Inflammatory macrophage (primary cell): ENCODE data around the gene BTN1A1.
"Not testable (repeated sequence)": the region's sequence is repeated elsewhere in the genome, so short reads cannot be mapped to it uniquely, and the experiment has no call there.

Source experiments
- DNase-seq, 2 donors: peaks; one replicate each; pipeline ENCODE4 v3.0.0-alpha.2; 2020 to 2022

The BTN1A1 gene

DNA sequence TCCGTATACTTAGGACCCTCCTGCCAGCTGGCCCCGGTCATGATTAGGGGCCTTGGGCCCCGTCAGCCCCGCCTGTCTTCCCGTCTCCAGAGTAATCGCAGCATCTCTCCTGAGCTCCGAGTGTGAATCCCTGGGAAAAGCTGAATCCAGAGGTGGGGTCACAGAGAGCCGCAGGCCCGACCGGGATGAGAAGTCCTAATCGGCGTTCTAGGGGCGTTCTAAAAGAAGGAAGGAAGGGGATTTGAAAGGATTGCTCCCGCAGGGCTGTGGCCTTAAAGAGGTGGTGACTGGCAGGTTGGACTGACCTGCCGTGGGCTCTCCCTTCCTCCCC, 38.4 kb downstream of the BTN1A1 start:
- no peak for DNase-seq

DNA sequence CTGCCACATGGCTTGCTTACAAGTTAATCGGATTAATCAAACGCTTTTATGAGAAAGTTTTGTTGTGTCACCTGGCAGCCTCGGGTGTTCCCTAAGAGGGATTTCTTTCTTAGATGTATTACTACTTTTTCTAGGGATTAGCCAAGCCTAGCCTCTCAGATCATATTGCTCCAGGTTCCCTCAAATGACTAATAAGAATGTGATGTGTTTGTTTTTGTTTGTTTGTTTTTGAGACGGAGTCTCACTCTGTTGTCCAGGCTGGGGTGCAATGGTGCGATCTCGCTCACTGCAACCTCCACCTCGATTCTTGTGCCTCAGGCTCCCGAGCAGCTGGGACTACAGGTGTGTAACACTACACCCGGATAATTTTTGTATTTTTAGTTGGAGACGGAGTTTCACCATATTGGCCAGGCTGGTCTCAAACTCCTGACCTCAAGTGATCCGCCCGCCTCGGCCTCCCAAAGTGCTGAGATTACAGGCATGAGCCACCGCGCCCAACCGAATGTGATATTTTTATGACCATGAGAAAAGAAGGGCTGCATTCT, 39.0 kb downstream of the BTN1A1 start:
- no peak for DNase-seq

DNA sequence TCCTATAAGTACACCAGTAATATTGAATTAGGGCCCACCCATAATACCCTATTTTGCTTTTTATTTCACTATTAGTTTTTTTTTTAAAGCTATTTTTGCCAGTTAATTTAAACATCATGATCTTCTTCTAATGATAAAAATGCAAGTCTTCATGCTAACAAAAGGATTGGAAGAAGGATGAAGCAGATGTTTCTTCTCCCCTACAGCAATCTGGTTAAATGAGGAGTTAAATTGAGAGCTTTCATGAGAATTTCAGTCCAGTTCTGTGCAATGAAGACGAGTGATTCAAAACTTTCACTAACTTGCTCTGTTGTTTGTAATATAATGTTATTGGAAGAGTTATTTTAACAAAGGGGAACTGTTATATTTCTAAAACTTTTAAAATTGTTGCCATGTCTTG, 41.5 kb downstream of the BTN1A1 start:
- no peak for DNase-seq

DNA sequence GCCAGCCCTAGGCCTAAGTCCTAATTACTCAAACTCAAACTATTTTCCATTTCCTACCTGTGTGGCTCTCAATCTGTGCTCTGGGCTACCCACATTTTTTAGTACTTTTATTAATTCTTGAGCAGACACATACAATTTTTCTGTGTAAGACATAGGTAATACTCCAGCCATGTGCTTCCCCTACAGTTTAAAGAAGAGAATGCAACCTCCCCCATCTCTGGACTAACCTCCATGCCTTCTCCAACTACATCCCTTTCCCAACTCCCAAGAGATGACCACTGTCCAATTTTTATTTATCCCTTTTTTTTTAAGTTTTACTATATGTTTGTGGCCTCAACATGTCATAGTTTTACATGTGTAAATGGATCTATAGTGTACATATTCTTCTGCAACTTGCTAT, 43.9 kb downstream of the BTN1A1 start:
- DNase-seq, result peak in 1 of 2 donors; percentile 16

DNA sequence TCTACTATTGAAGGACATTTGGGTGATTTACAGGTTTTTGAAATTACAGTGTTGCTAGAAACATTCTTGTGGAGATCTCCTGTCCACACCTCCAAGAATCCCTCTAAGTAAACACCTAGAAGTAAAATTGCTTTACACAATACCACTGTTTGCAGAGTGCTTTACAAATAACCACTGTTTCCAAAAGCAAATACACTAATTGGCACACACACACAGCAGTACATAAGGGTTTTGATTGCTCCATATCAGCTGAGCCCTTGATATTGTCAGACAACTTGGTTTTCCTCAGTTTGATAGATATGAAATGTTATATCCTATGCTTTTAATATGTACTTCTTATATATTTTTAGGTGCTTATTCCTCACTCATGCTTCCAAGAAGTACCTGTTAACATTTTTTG, 44.4 kb downstream of the BTN1A1 start:
- no peak for DNase-seq

DNA sequence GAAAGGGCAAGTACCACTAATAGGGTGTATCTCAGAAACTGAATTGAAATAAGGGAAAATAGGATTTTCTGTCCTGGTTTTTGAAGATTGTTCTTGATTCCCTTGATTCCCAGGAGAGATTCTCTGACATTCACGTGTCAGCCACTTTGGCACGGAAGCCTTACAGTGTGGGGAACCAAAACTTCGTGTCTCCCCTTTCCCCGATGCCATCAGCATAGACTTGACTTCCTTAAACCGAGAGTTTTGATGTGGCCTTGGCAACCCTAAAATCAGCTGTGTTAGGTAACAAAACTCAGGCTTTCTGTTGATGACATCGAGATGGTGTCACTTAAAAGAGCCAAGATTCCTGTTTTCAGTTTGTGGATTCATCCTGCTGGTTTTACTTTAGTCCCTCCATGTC, 45.5 kb downstream of the BTN1A1 start:
- DNase-seq, result peak; percentile 82 to 85

DNA sequence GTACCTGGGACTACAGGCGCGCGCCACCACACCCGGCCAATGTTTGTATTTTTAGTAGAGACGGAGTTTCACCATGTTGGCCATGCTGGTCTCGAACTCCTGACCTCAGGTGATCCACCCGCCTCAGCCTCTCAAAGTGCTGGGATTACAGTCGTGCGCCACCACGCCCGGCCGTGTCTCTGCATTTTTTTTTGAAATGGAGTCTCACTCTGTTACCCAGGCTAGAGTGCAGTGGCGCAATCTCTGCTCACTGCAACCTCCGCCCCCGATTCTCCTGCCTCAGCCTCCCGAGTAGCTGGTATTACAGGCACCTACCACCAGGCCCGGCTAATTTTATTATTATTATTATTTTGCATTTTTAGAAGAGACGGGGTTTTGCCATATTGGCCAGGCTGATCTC, 47.3 kb downstream of the BTN1A1 start:
- not testable (repeated sequence) for DNase-seq

DNA sequence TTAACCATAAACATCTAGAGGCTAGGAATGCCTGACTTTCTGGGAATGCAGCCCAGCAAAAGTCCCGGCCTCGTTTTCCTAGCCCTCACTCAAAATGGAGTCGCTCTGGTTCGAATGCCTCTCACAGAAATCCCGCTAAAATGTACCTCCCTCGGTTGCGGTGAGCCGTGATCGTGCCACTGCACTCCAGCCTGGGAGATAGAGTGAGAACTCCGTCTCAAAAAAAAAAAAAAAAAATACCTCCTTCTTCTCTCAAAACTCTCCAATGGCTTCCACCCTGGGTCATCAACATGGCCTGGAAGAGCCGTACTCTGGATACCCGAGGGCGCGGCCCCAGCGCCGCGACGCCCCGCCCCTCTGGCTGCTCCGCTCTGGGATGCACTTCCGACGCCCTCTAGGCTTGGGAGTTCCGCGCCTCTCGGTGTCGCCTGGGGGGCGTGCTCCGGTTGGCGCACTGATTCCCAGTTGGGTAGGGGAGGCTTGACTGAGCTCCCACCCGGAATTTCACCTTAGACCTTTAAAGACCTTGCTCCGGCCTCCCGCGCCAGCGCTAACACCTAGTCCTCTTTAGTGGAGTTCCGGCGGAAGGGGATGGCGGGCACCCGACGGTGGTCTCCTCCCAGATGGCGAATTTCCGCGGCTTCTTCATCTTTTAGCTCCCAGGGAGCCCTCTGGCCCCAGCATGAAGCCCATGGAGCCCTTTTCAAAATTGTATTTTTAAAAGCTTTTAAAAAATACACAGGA, 50.3 kb downstream of the BTN1A1 start:
- DNase-seq, result peak; percentile 54 to 72

DNA sequence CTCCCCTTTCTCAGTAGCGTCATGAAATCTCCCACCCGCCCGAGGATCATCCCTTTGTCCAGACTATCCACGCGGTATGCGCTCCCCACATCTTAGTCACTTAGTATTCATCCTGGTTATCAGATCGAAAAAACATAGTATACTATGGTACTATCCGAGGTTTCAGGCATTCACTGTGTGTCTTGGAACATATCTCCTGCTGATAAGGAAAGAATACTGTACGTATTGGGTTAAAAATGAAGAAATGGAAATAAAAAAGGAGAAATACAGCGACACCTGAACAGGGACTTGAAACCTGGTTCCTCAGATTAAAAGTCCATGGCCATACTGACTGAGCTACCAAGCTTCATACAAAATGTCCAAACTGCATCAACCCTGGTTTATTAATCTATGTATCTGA, 52.1 kb downstream of the BTN1A1 start:
- DNase-seq, result no peak

DNA sequence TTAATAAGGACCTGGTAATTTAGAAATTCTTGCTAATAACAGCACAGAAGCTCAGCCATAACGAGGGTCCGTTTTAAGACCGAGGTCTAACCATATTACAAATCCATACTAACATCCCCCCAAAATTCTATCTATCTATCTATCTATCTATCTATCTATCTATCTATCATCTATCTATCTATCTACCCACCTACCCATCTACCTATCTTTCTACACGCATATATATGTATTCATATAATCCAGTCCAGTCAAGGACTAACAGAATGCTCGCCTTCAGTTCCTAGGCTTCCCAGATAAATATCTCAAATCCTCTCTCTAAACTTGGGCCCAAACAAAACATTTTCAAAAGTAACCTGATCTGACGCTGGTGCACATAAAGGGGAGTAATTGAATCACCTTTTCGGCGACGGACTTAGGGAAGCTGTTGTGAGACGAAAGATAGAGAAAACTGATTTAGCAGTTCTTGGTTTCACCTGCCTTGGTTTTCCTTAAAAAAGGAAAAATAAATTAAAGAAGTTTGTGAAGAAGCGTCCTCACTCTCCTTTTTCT, 52.6 kb downstream of the BTN1A1 start:
- no peak for DNase-seq

DNA sequence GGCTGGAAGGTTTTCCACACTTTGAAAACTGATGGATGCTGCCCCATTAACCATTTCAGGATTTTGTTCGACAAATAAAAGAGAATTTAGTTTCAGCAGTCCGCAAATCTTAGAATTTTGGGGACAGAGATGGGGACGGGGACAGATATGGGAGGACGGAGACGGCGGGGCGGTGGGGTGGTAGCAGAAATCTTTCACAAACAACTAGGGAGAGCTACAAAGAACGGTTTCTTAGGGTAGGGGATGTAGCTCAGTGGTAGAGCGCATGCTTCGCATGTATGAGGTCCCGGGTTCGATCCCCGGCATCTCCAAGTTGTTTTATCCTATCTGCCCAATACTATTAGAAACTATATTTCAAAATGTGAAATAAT, 53.1 kb downstream of the BTN1A1 start:
- DNase-seq, result peak; percentile 79 to 82

DNA sequence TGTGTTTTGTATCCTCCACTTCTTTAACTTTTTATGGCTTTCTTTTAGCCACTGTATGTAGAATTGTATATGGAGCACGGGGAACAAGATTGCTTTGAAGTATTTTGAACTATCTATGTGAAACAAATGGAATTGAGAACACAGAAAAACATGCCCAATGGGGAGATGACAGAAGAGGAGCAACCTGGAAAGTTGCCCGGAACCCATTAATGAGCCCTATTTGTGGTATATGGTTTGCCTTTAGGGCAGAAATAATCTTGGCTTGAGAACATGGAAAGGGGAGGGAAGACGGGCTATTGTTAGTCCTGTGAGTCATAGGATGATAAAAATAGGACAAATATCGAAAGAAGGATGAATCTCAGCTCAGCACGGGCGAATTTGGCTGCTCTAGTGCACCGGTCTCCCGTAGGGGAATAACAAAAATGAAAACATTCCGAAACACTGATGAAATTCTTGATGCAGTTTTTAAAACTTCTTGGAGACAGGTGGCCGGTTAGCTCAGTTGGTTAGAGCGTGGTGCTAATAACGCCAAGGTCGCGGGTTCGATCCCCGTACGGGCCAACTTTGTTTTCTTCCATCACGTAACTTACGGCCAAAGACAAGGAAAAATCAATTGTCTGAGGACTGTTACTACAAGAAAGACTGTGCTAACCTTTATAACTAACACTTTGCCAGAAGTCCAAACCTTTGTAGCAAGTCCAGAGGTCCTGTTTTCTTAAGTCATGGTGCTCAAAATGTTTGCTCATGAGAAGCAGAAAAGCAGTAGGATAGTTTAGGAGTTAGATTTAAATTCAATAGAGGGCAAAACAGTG, 53.7 kb downstream of the BTN1A1 start:
- DNase-seq, result peak; percentile 85 to 87

DNA sequence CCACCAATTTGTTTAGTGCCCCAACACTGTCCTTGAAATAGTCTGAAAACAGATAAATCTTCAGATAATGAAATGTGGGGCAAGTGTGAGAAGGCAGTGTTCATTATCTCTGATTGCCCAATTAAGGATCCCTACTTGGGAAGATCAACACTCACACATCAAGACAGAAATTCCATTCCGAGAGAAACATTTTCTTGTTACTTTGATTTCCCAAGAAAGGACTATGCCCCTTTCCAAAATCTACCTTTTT, 54.3 kb downstream of the BTN1A1 start:
- no peak for DNase-seq

DNA sequence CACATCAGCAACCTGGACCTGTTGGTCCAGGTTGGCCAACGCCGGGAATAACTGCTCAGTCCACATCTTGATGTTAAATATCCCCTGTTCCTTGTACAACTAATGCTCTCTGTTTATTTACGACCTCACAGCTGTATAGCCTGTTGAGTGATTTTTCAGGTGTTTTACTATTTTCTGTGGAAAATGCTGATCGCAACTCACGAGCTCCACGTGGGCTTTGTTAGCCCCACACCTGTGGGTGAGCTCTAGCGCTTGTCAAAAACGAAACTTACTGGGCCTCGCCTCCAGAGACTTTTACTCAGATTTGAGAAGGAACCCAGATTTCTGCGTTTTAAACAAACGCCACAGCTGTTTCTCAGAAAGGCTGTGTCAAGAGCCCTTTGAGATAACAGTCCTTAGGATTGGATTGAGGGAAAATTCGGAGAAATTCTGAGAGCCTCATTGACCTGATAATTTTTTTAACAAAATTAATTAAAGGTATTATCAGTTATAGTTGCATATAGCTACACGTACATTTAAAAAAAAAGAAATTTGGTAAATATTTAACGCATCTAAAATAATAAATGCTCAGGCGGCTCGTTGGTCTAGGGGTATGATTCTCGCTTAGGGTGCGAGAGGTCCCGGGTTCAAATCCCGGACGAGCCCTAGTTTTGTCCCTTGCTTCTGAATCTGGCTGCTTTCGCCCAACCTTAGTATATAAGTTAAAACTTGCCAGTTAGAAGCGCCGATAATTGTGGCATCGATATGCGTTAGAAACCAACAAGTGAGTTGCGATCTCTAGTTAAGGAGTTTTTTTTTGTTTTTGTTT, 54.8 kb downstream of the BTN1A1 start:
- DNase-seq, result peak; percentile 61 to 70

DNA sequence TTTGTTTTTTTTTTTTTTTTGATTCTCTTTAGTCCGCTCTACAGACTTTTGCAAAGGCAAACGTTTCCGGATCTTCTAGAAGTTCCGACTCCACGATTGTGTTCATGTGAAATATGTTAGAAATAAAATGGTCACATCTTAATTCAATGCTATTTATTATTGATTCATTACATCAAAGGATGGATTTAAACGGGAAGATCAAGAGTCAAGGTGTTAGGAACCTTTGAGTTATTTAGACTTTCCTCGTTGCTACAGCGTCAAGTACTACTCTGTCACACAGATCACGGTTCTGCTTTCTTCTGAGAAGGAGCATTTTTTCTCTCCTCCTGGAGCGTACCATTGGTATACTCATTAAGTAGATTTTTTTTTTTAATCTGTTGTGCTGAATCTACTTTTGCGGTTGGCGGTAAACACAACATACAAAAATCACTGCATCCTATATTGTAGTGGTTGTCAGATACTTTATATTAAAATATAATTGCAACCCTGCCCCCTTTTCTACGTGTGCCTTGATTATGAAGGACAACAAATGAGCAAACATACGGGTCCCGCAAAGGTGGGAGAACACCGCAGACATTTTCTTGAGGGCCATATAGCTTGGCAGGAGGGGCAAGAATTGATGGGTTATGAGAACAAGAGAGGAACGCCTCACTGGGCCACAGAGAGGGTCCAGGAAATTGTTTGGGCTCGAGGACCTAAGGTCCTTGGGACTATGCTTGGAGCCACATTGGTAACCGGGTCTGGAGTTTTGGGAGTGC, 55.6 kb downstream of the BTN1A1 start:
- no peak for DNase-seq

DNA sequence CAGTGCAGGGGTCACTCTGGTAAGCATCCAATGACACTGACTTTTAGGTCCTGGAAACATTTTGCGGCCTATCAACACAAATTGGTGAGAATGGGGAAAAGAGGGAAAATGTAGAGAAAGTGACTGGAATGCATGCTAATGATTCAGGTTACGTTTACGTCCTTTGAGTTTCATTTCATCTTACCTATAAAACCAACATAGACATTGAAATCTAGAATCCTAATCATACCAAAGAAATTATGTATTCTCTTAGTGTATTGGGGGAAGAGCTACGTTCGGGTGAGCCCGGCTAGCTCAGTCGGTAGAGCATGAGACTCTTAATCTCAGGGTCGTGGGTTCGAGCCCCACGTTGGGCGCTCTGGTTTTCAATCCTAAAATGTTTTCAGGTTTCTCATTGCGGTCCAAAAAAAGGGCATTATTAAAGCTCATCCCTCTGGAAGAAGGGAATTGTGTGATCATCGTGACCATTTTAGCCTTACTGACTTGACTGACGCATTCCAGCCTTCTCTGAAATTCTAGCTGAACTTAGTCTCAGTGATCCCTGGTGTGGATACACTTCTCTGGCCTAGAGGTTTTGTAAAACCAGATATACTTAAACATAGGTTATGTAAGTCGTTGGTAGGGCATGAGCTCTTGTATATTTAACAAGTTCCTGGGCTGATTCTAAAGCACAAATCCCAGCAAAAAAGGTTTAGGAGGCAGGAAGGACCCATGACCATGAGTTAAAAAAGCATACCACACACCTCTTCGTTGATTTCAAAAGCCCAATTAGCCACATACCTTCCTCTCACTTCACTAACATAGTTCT, 56.4 kb downstream of the BTN1A1 start:
- DNase-seq, result no peak
